GM12801 (cell line): ENCODE data around the gene LRRK1.

ENCODE experiments used
- CTCF ChIP-seq: IDR thresholded peaks from one replicate; pipeline ENCODE4 v1.5.1; 2011; ENCODE audit warnings: control low read depth; ENCODE audit not compliant: insufficient read length; ENCODE audit errors: extremely low read depth

LRRK1 gene

GRCh38 chr15:101004986-101005747, 86.0 kb downstream of the LRRK1 start:
- no peak for TF ChIP-seq CTCF

GRCh38 chr15:101006931-101007691, 88.0 kb downstream of the LRRK1 start:
- peak; percentile 7 for TF ChIP-seq CTCF

GRCh38 chr15:101008158-101009139, 89.3 kb downstream of the LRRK1 start:
- TF ChIP-seq CTCF = peak; percentile 71

GRCh38 chr15:101009176-101009575, 90.0 kb downstream of the LRRK1 start:
- no peak for TF ChIP-seq CTCF

GRCh38 chr15:101010781-101011180, 91.6 kb downstream of the LRRK1 start:
- TF ChIP-seq CTCF = no peak

- no peak for TF ChIP-seq CTCF
Measured at GRCh38 chr15:101012326-101013200, 93.4 kb downstream of the LRRK1 start.
